HepG2 (cell line): ENCODE results near the gene NOL12. TPM values are rescaled to one million over a fixed set of nuclear protein-coding genes. Genes with fewer than 3 reads are reported as not detected.

Experiments
- CBX1 ChIP-seq: IDR thresholded peaks from one replicate; pipeline ENCODE4 v1.6.1; 2016; ENCODE audit warnings: antibody characterized with exemption, low read depth
- DDIT3 ChIP-seq: sonication (generic); formaldehyde crosslinking; IDR thresholded peaks from 2 replicates; pipeline ENCODE4 v1.4.0; 2020; ENCODE audit warnings: mild to moderate bottlenecking, missing genetic modification reagents
- GZF1 ChIP-seq: sonication (generic); formaldehyde crosslinking; IDR thresholded peaks from 2 replicates; pipeline ENCODE4 v1.5.1; 2020; ENCODE audit warnings: mild to moderate bottlenecking, missing genetic modification reagents
- IRF9 ChIP-seq: sonication (generic); formaldehyde crosslinking; IDR thresholded peaks from 2 replicates; pipeline ENCODE4 v1.8.0; 2022; ENCODE audit warnings: missing genetic modification reagents, mild to moderate bottlenecking, borderline replicate concordance
- KDM3A ChIP-seq: IDR thresholded peaks from 2 replicates; pipeline ENCODE4 v1.6.1; 2018; ENCODE audit warnings: low read depth, missing compliant biosample characterization
- MXD4 ChIP-seq: IDR thresholded peaks from 2 replicates; pipeline ENCODE4 v1.6.1; 2016; ENCODE audit warnings: mild to moderate bottlenecking, missing biosample characterization, missing genetic modification reagents
- PCBP1 ChIP-seq: fragments of 200-400 bp; formaldehyde crosslinking; IDR thresholded peaks from 2 replicates; pipeline ENCODE4 v1.6.1; 2017; ENCODE audit warnings: mild to moderate bottlenecking, low read depth, low read length, borderline replicate concordance
- RXRB ChIP-seq: IDR thresholded peaks from 2 replicates; pipeline ENCODE4 v1.6.1; 2016; ENCODE audit warnings: borderline replicate concordance, missing genetic modification reagents, missing compliant biosample characterization
- SIX1 ChIP-seq: sonication (generic); formaldehyde crosslinking; IDR thresholded peaks from 2 replicates; pipeline ENCODE4 v1.4.0; 2020; ENCODE audit warnings: missing genetic modification reagents, borderline replicate concordance
- SOX13 ChIP-seq, 3 experiments: fragments of 450-650 bp in 1 of 3; sonication (generic) in 1 of 3; formaldehyde crosslinking in 1 of 3; IDR thresholded peaks in 2 of 3; conservative IDR thresholded peaks in 1 of 3; 2 replicates each; pipeline versions ENCODE4 v1.5.0 to v1.6.1; 2016 to 2020; ENCODE audit warnings: antibody characterized with exemption in 1 of 3, mild to moderate bottlenecking in 1 of 3, missing compliant biosample characterization in 1 of 3, missing genetic modification reagents in 1 of 3, moderate library complexity in 1 of 3
- TIGD3 ChIP-seq: sonication (generic); formaldehyde crosslinking; IDR thresholded peaks from 2 replicates; pipeline ENCODE4 v1.5.1; 2020; ENCODE audit warnings: mild to moderate bottlenecking, missing genetic modification reagents, borderline replicate concordance
- ZBTB26 ChIP-seq: IDR thresholded peaks from 2 replicates; pipeline ENCODE4 v1.6.1; 2016; ENCODE audit warnings: missing compliant biosample characterization, missing genetic modification reagents, borderline replicate concordance
- ZFP36L2 ChIP-seq: sonication (generic); formaldehyde crosslinking; IDR thresholded peaks from 2 replicates; pipeline ENCODE4 v1.4.0; 2020; ENCODE audit warnings: missing genetic modification reagents
- ZKSCAN8 ChIP-seq: IDR thresholded peaks from 2 replicates; pipeline ENCODE4 v1.6.1; 2016; ENCODE audit warnings: borderline replicate concordance, missing genetic modification reagents, missing compliant biosample characterization
- ZNF276 ChIP-seq: sonication (generic); formaldehyde crosslinking; IDR thresholded peaks from 2 replicates; pipeline ENCODE4 v1.4.0; 2020; ENCODE audit warnings: mild to moderate bottlenecking, low read depth, missing genetic modification reagents
- ZNF543 ChIP-seq: sonication (generic); formaldehyde crosslinking; IDR thresholded peaks from 2 replicates; pipeline ENCODE4 v1.4.0; 2020; ENCODE audit warnings: mild to moderate bottlenecking, missing genetic modification reagents
- ZNF761 ChIP-seq: sonication (generic); formaldehyde crosslinking; conservative IDR thresholded peaks from 2 replicates; pipeline ENCODE4 v1.4.0; 2020; ENCODE audit warnings: mild to moderate bottlenecking, missing genetic modification reagents
- polyA plus RNA-seq, 8 experiments: library from polyadenylated mRNA; depleted of rRNA in 3 of 8; stranded (reverse) in 7 of 8; unstranded in 1 of 8; fragments of >200 nt; fragmentation: Illumina TruSeq in 4 of 8; extraction: Trizol in 4 of 8; gene quantifications; 2 replicates each; pipeline versions ENCODE4 v1.2.1 to v1.2.3, GENCODE V29; 2011 to 2016; ENCODE audit warnings: low read depth in 4 of 8, missing spikeins in 1 of 8, mixed read lengths in 1 of 8; ENCODE audit not compliant: insufficient read depth in 1 of 8
- total RNA-seq, 5 experiments: library from RNA; depleted of rRNA; stranded (reverse); fragments of >200 nt; fragmentation: Illumina TruSeq; extraction: Trizol; gene quantifications; 2 replicates each; pipeline ENCODE4 v1.2.3, GENCODE V29; 2016; ENCODE audit warnings: low read depth in 1 of 5
- TF ChIP-seq, protein P1 (sequence below): IDR thresholded peaks from 2 replicates; pipeline ENCODE4 v1.6.1; 2016

Gene NOL12
- total and polyA plus RNA-seq, 2 of the 13 experiments (the other 11 are each of a cell fraction or from before 2014, with no cell fraction given): 14.3 to 31.4 TPM

GRCh38 chr22:37686002-37686982, at the start of gene NOL12 (continued):
- TF ChIP-seq ZKSCAN8 (CRISPR knock-in tag) (peak; percentile 77; the same call in 1 of the 2 replicates), IRF9 (peak; percentile 82; the same call in 1 of the 2 replicates), SIX1 (CRISPR knock-in tag) (no peak), DDIT3 (CRISPR knock-in tag) (no peak), GZF1 (CRISPR knock-in tag) (0 out of 2 replicates have a peak, but pooled peaks have one; percentile 25), MXD4 (CRISPR knock-in tag) (peak; percentile 86), ZNF276 (CRISPR knock-in tag) (peak; percentile 67; the same call in 1 of the 2 replicates), ZBTB26 (CRISPR knock-in tag) (peak; percentile 59; the same call in 1 of the 2 replicates), ZNF761 (CRISPR knock-in tag) (peak; percentile 72; the same call in 1 of the 2 replicates), CBX1 (peak; percentile 80), ZNF543 (CRISPR knock-in tag) (peak; percentile 67), RXRB (CRISPR knock-in tag) (peak; percentile 83; the same call in 1 of the 2 replicates), ZFP36L2 (CRISPR knock-in tag) (no peak), SOX13 (IDR thresholded peaks at IDR 0.05) (no peak), SOX13 (CRISPR knock-in tag; conservative IDR thresholded peaks at IDR 0.05 in 1 of 2, IDR thresholded peaks at IDR 0.05 in 1 of 2) (peak in 1 of 2 experiments; percentile 22; a peak in 1 of 4 replicates), KDM3A (CRISPR knock-in tag) (peak; percentile 83; the same call in 1 of the 2 replicates), TIGD3 (CRISPR knock-in tag) (no peak), PCBP1 (0 out of 2 replicates have a peak, but pooled peaks have one; percentile 63)
- TF ChIP-seq, protein P1, sequence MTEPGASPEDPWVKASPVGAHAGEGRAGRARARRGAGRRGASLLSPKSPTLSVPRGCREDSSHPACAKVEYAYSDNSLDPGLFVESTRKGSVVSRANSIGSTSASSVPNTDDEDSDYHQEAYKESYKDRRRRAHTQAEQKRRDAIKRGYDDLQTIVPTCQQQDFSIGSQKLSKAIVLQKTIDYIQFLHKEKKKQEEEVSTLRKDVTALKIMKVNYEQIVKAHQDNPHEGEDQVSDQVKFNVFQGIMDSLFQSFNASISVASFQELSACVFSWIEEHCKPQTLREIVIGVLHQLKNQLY (CRISPR knock-in tag): 0 out of 2 replicates have a peak, but pooled peaks have one; percentile 64
